ENCODE results near the gene MLLT1.

MLLT1 gene

GRCh38 chr19:6273701-6274601 is 5.8 kb downstream of the MLLT1 start:
- no peak for DNase-seq

- no peak for DNase-seq
Observed at GRCh38 chr19:6272913-6273600, 6.7 kb downstream of the MLLT1 start.

GRCh38 chr19:6272411-6272791 is 7.4 kb downstream of the MLLT1 start:
- no peak for DNase-seq

GRCh38 chr19:6271721-6272410 is 7.9 kb downstream of the MLLT1 start:
- no peak for DNase-seq

GRCh38 chr19:6271251-6271650 is 8.5 kb downstream of the MLLT1 start:
- DNase-seq, result no peak

GRCh38 chr19:6270822-6271221 is 9.0 kb downstream of the MLLT1 start:
- DNase-seq, result no peak

GRCh38 chr19:6270076-6270745 is 9.6 kb downstream of the MLLT1 start:
- DNase-seq, result no peak

- DNase-seq, result no peak
Observed at GRCh38 chr19:6269101-6269886, 10.5 kb downstream of the MLLT1 start.

GRCh38 chr19:6268382-6268771 is 11.4 kb downstream of the MLLT1 start:
- no peak for DNase-seq

- DNase-seq, result no peak
Observed at GRCh38 chr19:6267552-6268381, 12.0 kb downstream of the MLLT1 start.

GRCh38 chr19:6264803-6265202 is 15.0 kb downstream of the MLLT1 start:
- DNase-seq, result no peak

- DNase-seq, result no peak
Observed at GRCh38 chr19:6263735-6264444, 15.9 kb downstream of the MLLT1 start.

GRCh38 chr19:6263306-6263705 is 16.5 kb downstream of the MLLT1 start:
- no peak for DNase-seq

- no peak for DNase-seq
Observed at GRCh38 chr19:6262519-6262918, 17.3 kb downstream of the MLLT1 start.

GRCh38 chr19:6261883-6262282 is 17.9 kb downstream of the MLLT1 start:
- DNase-seq, result no peak

- DNase-seq, result no peak
Observed at GRCh38 chr19:6260912-6261650, 18.7 kb downstream of the MLLT1 start.

- no peak for DNase-seq
Observed at GRCh38 chr19:6260376-6260775, 19.4 kb downstream of the MLLT1 start.

GRCh38 chr19:6259312-6259861 is 20.4 kb downstream of the MLLT1 start:
- DNase-seq, result no peak

GRCh38 chr19:6258812-6259311 is 20.9 kb downstream of the MLLT1 start:
- no peak for DNase-seq

Data from NCI-H2227 treated with DMSO at 0.1 percent for 48 hours (cell line).